GM23248 (cell line): ENCODE results near the gene ACSM2A. TPM values are rescaled to one million over a fixed set of nuclear protein-coding genes. Genes with fewer than 3 reads are reported as not detected.
"Not testable (repeated sequence)": the region's sequence is repeated elsewhere in the genome, so short reads cannot be mapped to it uniquely, and the experiment has no call there.

ENCODE experiments used
- DNase-seq: peaks from one replicate; pipeline ENCODE4 v3.0.0-alpha.2; 2015
- H2AFZ ChIP-seq: fragments of 200-600 bp; sonication (generic); 2 replicates; pipeline ENCODE4 v1.6.1; 2016; ENCODE audit warnings: antibody characterized with exemption
- H3F3A ChIP-seq: fragments of 200-600 bp; sonication (generic); 2 replicates; pipeline ENCODE4 v1.6.1; 2016; ENCODE audit warnings: mild to moderate bottlenecking, antibody characterized with exemption, mixed run types; ENCODE audit not compliant: insufficient read depth
- H3K27ac ChIP-seq: fragments of 200-600 bp; sonication (generic); 2 replicates; pipeline ENCODE4 v1.5.1; 2016; ENCODE audit warnings: mild to moderate bottlenecking
- H3K27me3 ChIP-seq: fragments of 200-600 bp; sonication (generic); replicated peaks from 2 replicates; pipeline ENCODE4 v1.6.1; 2016; ENCODE audit warnings: mild to moderate bottlenecking; ENCODE audit not compliant: insufficient read depth
- H3K36me3 ChIP-seq: fragments of 200-600 bp; sonication (generic); 2 replicates; pipeline ENCODE4 v1.6.1; 2016; ENCODE audit warnings: low read depth, mild to moderate bottlenecking
- H3K4me1 ChIP-seq: fragments of 200-600 bp; sonication (generic); 2 replicates; pipeline ENCODE4 v1.6.1; 2016; ENCODE audit warnings: mild to moderate bottlenecking; ENCODE audit not compliant: insufficient read depth
- H3K4me2 ChIP-seq: fragments of 200-600 bp; sonication (generic); one replicate; pipeline ENCODE4 v1.6.1; 2016; ENCODE audit warnings: mild to moderate bottlenecking; ENCODE audit not compliant: unreplicated experiment
- H3K4me3 ChIP-seq: fragments of 200-600 bp; sonication (generic); 2 replicates; pipeline ENCODE4 v1.5.1; 2016; ENCODE audit warnings: mild to moderate bottlenecking
- H3K79me2 ChIP-seq: fragments of 200-600 bp; sonication (generic); 2 replicates; pipeline ENCODE4 v1.6.1; 2016; ENCODE audit warnings: mild to moderate bottlenecking; ENCODE audit not compliant: insufficient read depth
- H3K9ac ChIP-seq: fragments of 200-600 bp; sonication (generic); 2 replicates; pipeline ENCODE4 v1.6.1; 2016; ENCODE audit warnings: mild to moderate bottlenecking
- H3K9me2 ChIP-seq: fragments of 200-600 bp; sonication (generic); 2 replicates; pipeline ENCODE4 v1.6.1; 2016; ENCODE audit warnings: mixed run types, mild to moderate bottlenecking, moderate library complexity; ENCODE audit not compliant: insufficient read depth
- H3K9me3 ChIP-seq: fragments of 200-600 bp; sonication (generic); one replicate; pipeline ENCODE4 v1.6.1; 2017; ENCODE audit warnings: low read depth
- H4K20me1 ChIP-seq: fragments of 200-600 bp; sonication (generic); 2 replicates; pipeline ENCODE4 v1.6.0; 2016; ENCODE audit not compliant: insufficient read depth
- EZH2 ChIP-seq: fragments of 200-600 bp; sonication (generic); IDR thresholded peaks from 2 replicates; pipeline ENCODE4 v1.6.1; 2018; ENCODE audit warnings: antibody characterized with exemption, mild to moderate bottlenecking; ENCODE audit not compliant: insufficient read depth, poor library complexity, severe bottlenecking
- EZH2phosphoT487 ChIP-seq: fragments of 200-600 bp; sonication (generic); IDR thresholded peaks from 2 replicates; pipeline ENCODE4 v1.6.1; 2018; ENCODE audit warnings: antibody characterized with exemption, moderate library complexity, mild to moderate bottlenecking, low read depth; ENCODE audit not compliant: insufficient read depth
- WGBS, 2 experiments: methylation state at CpG; one replicate each; pipeline ENCODE4 v1.1.6; 2015 to 2017; ENCODE audit warnings: low lambda C conversion rate in 2 of 2, low coverage in 1 of 2; ENCODE audit errors: missing lambda C conversion rate in 2 of 2; 5-methylcytosine and 5-hydroxymethylcytosine counted together
- in situ Hi-C: fragments of 300-500 bp; cut with MboI; formaldehyde crosslinking; loops from 2 replicates; pipeline ENCODE4 v1.15.0; 2020
- polyA plus RNA-seq: library from polyadenylated mRNA; unstranded; fragments of >200 nt; fragmentation: Nextera tagmentation; extraction: Ambion mirVana; gene quantifications from 2 replicates; pipeline ENCODE4 v1.2.1, GENCODE V29; 2016
- total RNA-seq: library from RNA; depleted of rRNA; stranded (reverse); fragments of >200 nt; shearing (Covaris generic); gene quantifications from 2 replicates; pipeline ENCODE4 v1.2.3, GENCODE V29; 2014

ACSM2A gene
- total and polyA plus RNA-seq, 2 experiments from 2014 or later: not detected

GRCh38 chr16:20424129-20424866 is 27.0 kb upstream of the ACSM2A start:
- Histone ChIP-seq H4K20me1 (no peaks in the 10 kb centered on the region), H3K9me2 (no peaks in the 10 kb centered on the region), H3K4me3 (no peak overlapping the region), H3K79me2 (no peaks in the 10 kb centered on the region), H3K4me2 (no peak overlapping the region), H3K9ac (no peak overlapping the region), H3K27ac (no peak overlapping the region), H2AFZ (no peak overlapping the region), H3F3A (no peaks in the 10 kb centered on the region), H3K27me3 (no peaks in the 10 kb centered on the region), H3K36me3 (no peaks in the 10 kb centered on the region), H3K4me1 (no peaks in the 10 kb centered on the region), H3K9me3 (no peaks in the 10 kb centered on the region)
- in situ Hi-C loops: no loop called here
- TF ChIP-seq EZH2: no peak
- no peak for TF ChIP-seq EZH2phosphoT487
- WGBS, 2 experiments: 17 to 24% methylated on average over 2 of the region's 2 CpGs
- no peak for DNase-seq

GRCh38 chr16:20427401-20427797 is 23.9 kb upstream of the ACSM2A start:
- H2AFZ ChIP-seq, H3K4me2 ChIP-seq, H3K27me3 ChIP-seq, in situ Hi-C loops, DNase-seq, H3K4me1 ChIP-seq, H3F3A ChIP-seq, H3K79me2 ChIP-seq, H4K20me1 ChIP-seq, H3K4me3 ChIP-seq, H3K9me2 ChIP-seq, H3K36me3 ChIP-seq, H3K9me3 ChIP-seq, H3K9ac ChIP-seq, H3K27ac ChIP-seq: not testable (repeated sequence)
- 31 to 33% methylated on average over 2 of the region's 2 CpGs for WGBS, 2 experiments

GRCh38 chr16:20429499-20429898 is 21.8 kb upstream of the ACSM2A start:
- H3K9ac ChIP-seq, H3K27ac ChIP-seq, H3F3A ChIP-seq, H2AFZ ChIP-seq, H3K27me3 ChIP-seq, H3K4me2 ChIP-seq, H3K36me3 ChIP-seq, H3K4me1 ChIP-seq, H4K20me1 ChIP-seq, DNase-seq, H3K79me2 ChIP-seq, H3K9me3 ChIP-seq, H3K4me3 ChIP-seq, in situ Hi-C loops, H3K9me2 ChIP-seq: not testable (repeated sequence)
- 37 to 39% methylated on average over 7 of the region's 7 CpGs for WGBS, 2 experiments

GRCh38 chr16:20430480-20430879 is 20.8 kb upstream of the ACSM2A start:
- H3K36me3 ChIP-seq, H2AFZ ChIP-seq, DNase-seq, H3K9ac ChIP-seq, H3K4me3 ChIP-seq, in situ Hi-C loops, H3K27me3 ChIP-seq, H4K20me1 ChIP-seq, H3K9me3 ChIP-seq, H3K4me1 ChIP-seq, H3K79me2 ChIP-seq, H3K4me2 ChIP-seq, H3F3A ChIP-seq, H3K27ac ChIP-seq, H3K9me2 ChIP-seq: not testable (repeated sequence)
- WGBS, 2 experiments: 34 to 70% methylated on average over 1 of the region's 1 CpG

- Histone ChIP-seq H3K9me2 (no peaks in the 10 kb centered on the region), H3K9ac (no peak overlapping the region), H3K9me3 (no peaks in the 10 kb centered on the region), H3K27me3 (no peaks in the 10 kb centered on the region), H3K4me2 (no peak overlapping the region), H2AFZ (no peak overlapping the region), H3F3A (no peaks in the 10 kb centered on the region), H3K4me3 (no peak overlapping the region), H3K79me2 (no peaks in the 10 kb centered on the region), H3K36me3 (no peaks in the 10 kb centered on the region), H4K20me1 (no peaks in the 10 kb centered on the region), H3K4me1 (no peaks in the 10 kb centered on the region), H3K27ac (no peak overlapping the region)
- no peak for DNase-seq
- TF ChIP-seq EZH2 (no peak), EZH2phosphoT487 (no peak)
- in situ Hi-C loops: no loop called here
- WGBS, 2 experiments: 44 to 46% methylated on average over 11 of the region's 11 CpGs
Observed at GRCh38 chr16:20430948-20431347, 20.4 kb upstream of the ACSM2A start.

- 0 to 6% methylated on average over 1 to 2 of the region's 2 CpGs for WGBS, 2 experiments
- H3K27ac ChIP-seq, DNase-seq, H4K20me1 ChIP-seq, in situ Hi-C loops, H3K9me2 ChIP-seq, H3K9me3 ChIP-seq, H2AFZ ChIP-seq, H3K9ac ChIP-seq, H3F3A ChIP-seq, H3K27me3 ChIP-seq, H3K4me3 ChIP-seq, H3K36me3 ChIP-seq, H3K4me2 ChIP-seq, H3K79me2 ChIP-seq, H3K4me1 ChIP-seq: not testable (repeated sequence)
Observed at GRCh38 chr16:20438950-20439349, 12.4 kb upstream of the ACSM2A start.

GRCh38 chr16:20439820-20440231 is 11.5 kb upstream of the ACSM2A start:
- H2AFZ ChIP-seq, H3K9me3 ChIP-seq, H3K9me2 ChIP-seq, H3K36me3 ChIP-seq, DNase-seq, H3K27ac ChIP-seq, H3K4me1 ChIP-seq, H3K79me2 ChIP-seq, H3K9ac ChIP-seq, H3K4me2 ChIP-seq, H3F3A ChIP-seq, in situ Hi-C loops, H3K27me3 ChIP-seq, H3K4me3 ChIP-seq, H4K20me1 ChIP-seq: not testable (repeated sequence)
- 0 to 2% methylated on average over 3 of the region's 3 CpGs for WGBS, 2 experiments
